ENCODE measurements around the gene FGFR3. TPM values are rescaled to one million over a fixed set of nuclear protein-coding genes. Genes with fewer than 3 reads are reported as not detected.

FGFR3 gene
- total RNA-seq, 1 donor from 2014 or later, result 169 TPM

DNA sequence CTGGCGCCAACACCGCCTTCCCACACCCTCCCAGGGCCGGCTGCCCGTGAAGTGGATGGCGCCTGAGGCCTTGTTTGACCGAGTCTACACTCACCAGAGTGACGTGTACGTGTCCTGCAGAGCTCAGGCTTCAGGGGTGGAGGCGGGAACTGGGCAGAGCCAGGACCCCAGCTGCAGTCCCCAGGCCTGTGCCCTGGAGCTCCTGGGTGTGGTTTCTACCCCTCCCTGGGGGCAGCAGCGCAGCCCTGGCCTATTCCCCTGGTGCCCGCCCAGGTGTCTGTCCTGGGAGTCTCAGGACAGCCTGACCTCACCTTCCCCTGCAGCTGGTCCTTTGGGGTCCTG is 13.1 kb downstream of the FGFR3 start:
- H3K4me1 Mint-ChIP-seq (ENCODE audit: low read depth), result peaks cover 2% of the 10 kb centered on the region
- H3K27ac Mint-ChIP-seq, result no peak overlapping the region
- H3K4me3 Mint-ChIP-seq (ENCODE audit: low read depth), result no peak overlapping the region
- H3K36me3 Mint-ChIP-seq (ENCODE audit: insufficient read depth), result no peaks in the 10 kb centered on the region
- no peaks in the 10 kb centered on the region for H3K27me3 Mint-ChIP-seq
- H3K9me3 Mint-ChIP-seq (ENCODE audit: low read depth), result no peaks in the 10 kb centered on the region
- TF ChIP-seq, protein P1, sequence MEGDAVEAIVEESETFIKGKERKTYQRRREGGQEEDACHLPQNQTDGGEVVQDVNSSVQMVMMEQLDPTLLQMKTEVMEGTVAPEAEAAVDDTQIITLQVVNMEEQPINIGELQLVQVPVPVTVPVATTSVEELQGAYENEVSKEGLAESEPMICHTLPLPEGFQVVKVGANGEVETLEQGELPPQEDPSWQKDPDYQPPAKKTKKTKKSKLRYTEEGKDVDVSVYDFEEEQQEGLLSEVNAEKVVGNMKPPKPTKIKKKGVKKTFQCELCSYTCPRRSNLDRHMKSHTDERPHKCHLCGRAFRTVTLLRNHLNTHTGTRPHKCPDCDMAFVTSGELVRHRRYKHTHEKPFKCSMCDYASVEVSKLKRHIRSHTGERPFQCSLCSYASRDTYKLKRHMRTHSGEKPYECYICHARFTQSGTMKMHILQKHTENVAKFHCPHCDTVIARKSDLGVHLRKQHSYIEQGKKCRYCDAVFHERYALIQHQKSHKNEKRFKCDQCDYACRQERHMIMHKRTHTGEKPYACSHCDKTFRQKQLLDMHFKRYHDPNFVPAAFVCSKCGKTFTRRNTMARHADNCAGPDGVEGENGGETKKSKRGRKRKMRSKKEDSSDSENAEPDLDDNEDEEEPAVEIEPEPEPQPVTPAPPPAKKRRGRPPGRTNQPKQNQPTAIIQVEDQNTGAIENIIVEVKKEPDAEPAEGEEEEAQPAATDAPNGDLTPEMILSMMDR (IDR thresholded peaks at IDR 0.05; ENCODE audit: unreplicated experiment), result no peak
- DNase-seq (ENCODE audit: low spot score, unreplicated experiment), result no peak

DNA sequence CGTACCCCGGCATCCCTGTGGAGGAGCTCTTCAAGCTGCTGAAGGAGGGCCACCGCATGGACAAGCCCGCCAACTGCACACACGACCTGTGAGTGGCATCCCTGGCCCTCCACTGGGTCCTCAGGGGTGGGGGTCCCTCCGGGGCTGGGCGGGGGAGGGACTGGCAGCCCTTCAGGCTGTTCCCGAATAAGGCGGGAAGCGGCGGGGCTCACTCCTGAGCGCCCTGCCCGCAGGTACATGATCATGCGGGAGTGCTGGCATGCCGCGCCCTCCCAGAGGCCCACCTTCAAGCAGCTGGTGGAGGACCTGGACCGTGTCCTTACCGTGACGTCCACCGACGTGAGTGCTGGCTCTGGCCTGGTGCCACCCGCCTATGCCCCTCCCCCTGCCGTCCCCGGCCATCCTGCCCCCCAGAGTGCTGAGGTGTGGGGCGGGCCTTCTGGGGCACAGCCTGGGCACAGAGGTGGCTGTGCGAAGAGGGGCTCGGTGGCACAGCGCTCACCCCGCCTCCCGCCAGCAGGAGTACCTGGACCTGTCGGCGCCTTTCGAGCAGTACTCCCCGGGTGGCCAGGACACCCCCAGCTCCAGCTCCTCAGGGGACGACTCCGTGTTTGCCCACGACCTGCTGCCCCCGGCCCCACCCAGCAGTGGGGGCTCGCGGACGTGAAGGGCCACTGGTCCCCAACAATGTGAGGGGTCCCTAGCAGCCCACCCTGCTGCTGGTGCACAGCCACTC is 13.7 kb downstream of the FGFR3 start:
- Mint-ChIP-seq H3K9me3 (ENCODE audit: low read depth) (no peaks in the 10 kb centered on the region), H3K36me3 (ENCODE audit: insufficient read depth) (no peaks in the 10 kb centered on the region)
- no peak for DNase-seq (ENCODE audit: low spot score, unreplicated experiment)

GRCh38 chr4:1807332-1807777 is 14.3 kb downstream of the FGFR3 start:
- Mint-ChIP-seq H3K4me1 (ENCODE audit: low read depth) (peaks cover 2% of the 10 kb centered on the region), H3K9me3 (ENCODE audit: low read depth) (no peaks in the 10 kb centered on the region), H3K36me3 (ENCODE audit: insufficient read depth) (no peaks in the 10 kb centered on the region), H3K27me3 (no peaks in the 10 kb centered on the region), H3K27ac (no peak overlapping the region), H3K4me3 (ENCODE audit: low read depth) (no peak overlapping the region)
- TF ChIP-seq, protein P1 (IDR thresholded peaks at IDR 0.05; ENCODE audit: unreplicated experiment), result no peak
- DNase-seq (ENCODE audit: low spot score, unreplicated experiment), result no peak

More for the DNA sequence above, 13.7 kb downstream of the FGFR3 start:
- TF ChIP-seq, protein P1 (IDR thresholded peaks at IDR 0.05; ENCODE audit: unreplicated experiment), result no peak
- Mint-ChIP-seq H3K27ac (no peak overlapping the region), H3K4me3 (ENCODE audit: low read depth) (no peak overlapping the region), H3K4me1 (ENCODE audit: low read depth) (peaks cover 2% of the 10 kb centered on the region), H3K27me3 (no peaks in the 10 kb centered on the region)

DNA sequence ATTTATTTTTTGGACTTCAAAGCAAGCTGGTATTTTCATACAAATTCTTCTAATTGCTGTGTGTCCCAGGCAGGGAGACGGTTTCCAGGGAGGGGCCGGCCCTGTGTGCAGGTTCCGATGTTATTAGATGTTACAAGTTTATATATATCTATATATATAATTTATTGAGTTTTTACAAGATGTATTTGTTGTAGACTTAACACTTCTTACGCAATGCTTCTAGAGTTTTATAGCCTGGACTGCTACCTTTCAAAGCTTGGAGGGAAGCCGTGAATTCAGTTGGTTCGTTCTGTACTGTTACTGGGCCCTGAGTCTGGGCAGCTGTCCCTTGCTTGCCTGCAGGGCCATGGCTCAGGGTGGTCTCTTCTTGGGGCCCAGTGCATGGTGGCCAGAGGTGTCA is 15.3 kb downstream of the FGFR3 start:
- Mint-ChIP-seq H3K27ac (no peak overlapping the region), H3K27me3 (no peaks in the 10 kb centered on the region), H3K36me3 (ENCODE audit: insufficient read depth) (peaks cover 1% of the 10 kb centered on the region), H3K9me3 (ENCODE audit: low read depth) (no peaks in the 10 kb centered on the region), H3K4me1 (ENCODE audit: low read depth) (peaks cover 6% of the 10 kb centered on the region), H3K4me3 (ENCODE audit: low read depth) (no peak overlapping the region)
- DNase-seq (ENCODE audit: low spot score, unreplicated experiment), result no peak
- TF ChIP-seq, protein P1 (IDR thresholded peaks at IDR 0.05; ENCODE audit: unreplicated experiment), result no peak

DNA sequence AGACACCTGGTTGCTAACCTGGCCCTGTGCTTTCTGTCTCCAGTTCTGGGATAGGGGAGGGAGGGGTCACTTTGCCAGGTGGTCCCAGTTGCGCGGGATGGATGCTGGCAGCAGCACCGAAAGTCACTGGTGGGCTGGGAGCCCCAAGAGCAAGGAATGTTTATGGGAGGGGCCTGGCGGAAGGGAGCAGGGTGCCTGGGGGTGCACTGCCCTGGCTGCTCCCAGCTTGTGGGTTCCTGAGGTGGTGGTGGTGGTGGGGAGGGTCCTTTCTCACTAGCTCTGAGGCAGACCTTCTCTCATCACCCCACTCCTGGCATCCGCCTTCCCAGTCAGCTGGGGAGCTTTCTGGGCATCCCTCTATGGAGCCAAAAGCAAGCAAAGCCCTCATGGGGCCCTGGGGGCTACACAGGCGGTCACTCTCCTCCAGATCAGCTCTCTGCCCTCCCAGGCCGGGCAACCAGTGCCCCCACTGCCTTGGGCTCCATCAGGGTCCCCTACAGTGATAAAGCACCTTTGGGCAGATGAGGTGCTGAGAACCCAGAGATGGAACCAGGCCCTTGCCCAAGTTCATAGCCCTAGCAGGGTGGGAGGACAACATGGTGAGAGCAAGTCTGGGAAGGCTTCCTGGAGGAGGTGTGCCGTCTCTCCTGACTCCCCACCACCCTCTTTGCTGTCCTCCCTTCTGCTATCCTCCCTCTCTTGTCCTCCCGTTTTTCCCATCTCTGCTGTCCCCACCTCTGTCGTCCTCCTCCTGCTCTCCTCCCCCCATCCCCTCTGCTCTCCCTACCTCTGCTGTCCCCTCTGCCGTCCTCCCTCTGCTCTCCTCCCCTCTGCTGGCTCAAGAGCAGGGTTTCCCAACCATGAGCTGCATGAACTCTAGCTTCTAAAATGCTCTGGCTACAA is 16.0 kb downstream of the FGFR3 start:
- TF ChIP-seq, protein P1 (IDR thresholded peaks at IDR 0.05; ENCODE audit: unreplicated experiment), result no peak
- H3K27ac Mint-ChIP-seq, result peak overlapping the region; percentile 56
- no peak overlapping the region for H3K4me3 Mint-ChIP-seq (ENCODE audit: low read depth)
- H3K4me1 Mint-ChIP-seq (ENCODE audit: low read depth), result peaks cover 6% of the 10 kb centered on the region
- peaks cover 1% of the 10 kb centered on the region for H3K36me3 Mint-ChIP-seq (ENCODE audit: insufficient read depth)
- DNase-seq (ENCODE audit: low spot score, unreplicated experiment), result no peak
- no peaks in the 10 kb centered on the region for H3K27me3 Mint-ChIP-seq
- no peaks in the 10 kb centered on the region for H3K9me3 Mint-ChIP-seq (ENCODE audit: low read depth)
